NCI-H2196 (cell line): ENCODE measurements around the gene PNKP.

ENCODE experiments used
- DNase-seq: peaks from one replicate; lab custom pipeline; 2025; ENCODE audit not compliant: unreplicated experiment; lab: John Stamatoyannopoulos, UW

PNKP gene

GRCh38 chr19:49860336-49861102 is 6.9 kb downstream of the PNKP start:
- no peak for DNase-seq

- no peak for DNase-seq
Observed at GRCh38 chr19:49859682-49860335, 7.6 kb downstream of the PNKP start.

- no peak for DNase-seq
Observed at GRCh38 chr19:49858088-49858985, 9.0 kb downstream of the PNKP start.

- no peak for DNase-seq
Observed at GRCh38 chr19:49857838-49858087, 9.6 kb downstream of the PNKP start.

GRCh38 chr19:49857061-49857837 is 10.1 kb downstream of the PNKP start:
- DNase-seq, result no peak

- DNase-seq, result no peak
Observed at GRCh38 chr19:49856574-49857021, 10.8 kb downstream of the PNKP start.

GRCh38 chr19:49855676-49856573 is 11.5 kb downstream of the PNKP start:
- DNase-seq, result no peak

- no peak for DNase-seq
Observed at GRCh38 chr19:49855277-49855675, 12.1 kb downstream of the PNKP start.

GRCh38 chr19:49854378-49855263 is 12.8 kb downstream of the PNKP start:
- no peak for DNase-seq

- DNase-seq, result no peak
Observed at GRCh38 chr19:49853852-49854377, 13.5 kb downstream of the PNKP start.

GRCh38 chr19:49852631-49853126 is 14.7 kb downstream of the PNKP start:
- DNase-seq, result no peak

GRCh38 chr19:49851456-49852259 is 15.7 kb downstream of the PNKP start:
- DNase-seq, result no peak

- peak; percentile 90 for DNase-seq
Observed at GRCh38 chr19:49850487-49851342, 16.7 kb downstream of the PNKP start, which contains the start of gene PTOV1. TSS of gene PTOV1 (plus strand) at chr19:49851159.

- no peak for DNase-seq
Observed at GRCh38 chr19:49850221-49850486, 17.2 kb downstream of the PNKP start.

- no peak for DNase-seq
Observed at GRCh38 chr19:49849433-49850220, 17.7 kb downstream of the PNKP start.

- DNase-seq, result no peak
Observed at GRCh38 chr19:49848938-49849337, 18.4 kb downstream of the PNKP start.
